Activated CD4-positive, alpha-beta T cell treated with anti-CD3 and anti-CD28 coated beads, Interleukin-2, amount 10 ng/mL, durations not matched to agents 7 days and 5 days (primary cell): Measurements from ENCODE around the gene TTLL10. TPM values are rescaled to one million over a fixed set of nuclear protein-coding genes. Genes with fewer than 3 reads are reported as not detected.

Experiments used
- CTCF ChIA-PET: fragments of 350-600 bp; sonication (Branson Sonifier 250); formaldehyde crosslinking; loops from one replicate; lab custom pipeline; 2021; ENCODE audit warnings: antibody characterized with exemption; lab: Charles Lee
- POLR2A ChIA-PET: fragments of 350-600 bp; sonication (Branson Sonifier 250); formaldehyde crosslinking; loops from one replicate; lab custom pipeline; 2021; ENCODE audit warnings: antibody characterized with exemption; lab: Charles Lee
- DNase-seq: peaks from one replicate; pipeline ENCODE4 v3.0.0-alpha.2; 2020
- H3K27ac Mint-ChIP-seq: one replicate; pipeline ENCODE4 v1.8.0; 2021; ENCODE audit warnings: mild to moderate bottlenecking, moderate library complexity, mixed read lengths
- H3K27me3 Mint-ChIP-seq: one replicate; pipeline ENCODE4 v1.8.0; 2021; ENCODE audit warnings: mixed read lengths
- H3K36me3 Mint-ChIP-seq: one replicate; pipeline ENCODE4 v1.8.0; 2021; ENCODE audit warnings: low read depth, mixed read lengths
- H3K4me1 Mint-ChIP-seq: one replicate; pipeline ENCODE4 v1.8.0; 2021; ENCODE audit warnings: mixed read lengths
- H3K4me3 Mint-ChIP-seq: one replicate; pipeline ENCODE4 v1.8.0; 2021; ENCODE audit warnings: mild to moderate bottlenecking, moderate library complexity, mixed read lengths
- H3K9me3 Mint-ChIP-seq: one replicate; pipeline ENCODE4 v1.8.0; 2021; ENCODE audit warnings: mixed read lengths
- total RNA-seq, 2 experiments: library from RNA; stranded (reverse); gene quantifications; one replicate each; pipeline ENCODE4 v1.2.3, GENCODE V29; 2021

Gene TTLL10
- total RNA-seq, 2 experiments from 2014 or later, result 0.15 to 0.27 TPM

- POLR2A ChIA-PET, result no interaction called here
- peaks cover 25% of the 10 kb centered on the region for H3K4me1 Mint-ChIP-seq
- no peak for DNase-seq
- no peak overlapping the region for H3K4me3 Mint-ChIP-seq
- H3K9me3 Mint-ChIP-seq, result no peaks in the 10 kb centered on the region
- H3K27ac Mint-ChIP-seq, result no peak overlapping the region
- H3K36me3 Mint-ChIP-seq, result no peaks in the 10 kb centered on the region
- CTCF ChIA-PET, result interaction anchor here (0.9 to 1.8 kb wide), 4 partner anchors 8 to 140 kb away, joined by 3 to 6 read pairs (median 4); no protein-coding TSS in a partner anchor
- no peaks in the 10 kb centered on the region for H3K27me3 Mint-ChIP-seq
Observed at GRCh38 chr1:1204425-1204920, 30.8 kb downstream of the TTLL10 start.

GRCh38 chr1:1204998-1205768 lies 31.5 kb downstream of the TTLL10 start:
- no peaks in the 10 kb centered on the region for H3K9me3 Mint-ChIP-seq
- H3K4me1 Mint-ChIP-seq, result peaks cover 23% of the 10 kb centered on the region
- H3K36me3 Mint-ChIP-seq, result no peaks in the 10 kb centered on the region
- CTCF ChIA-PET, result interaction anchor here (1.0 to 1.8 kb wide), 5 partner anchors 9 to 141 kb away, joined by 3 to 6 read pairs (median 5); no protein-coding TSS in a partner anchor
- no peak overlapping the region for H3K27ac Mint-ChIP-seq
- H3K4me3 Mint-ChIP-seq, result peak overlapping the region; percentile 54
- no peaks in the 10 kb centered on the region for H3K27me3 Mint-ChIP-seq
- POLR2A ChIA-PET, result no interaction called here
- DNase-seq, result no peak

- CTCF ChIA-PET, result interaction anchor here (0.6 to 1.8 kb wide), 5 partner anchors 9 to 83 kb away, joined by 3 to 6 read pairs (median 5); no protein-coding TSS in a partner anchor
- Mint-ChIP-seq H3K4me1 (peaks cover 19% of the 10 kb centered on the region), H3K27me3 (no peaks in the 10 kb centered on the region), H3K27ac (no peak overlapping the region), H3K9me3 (no peaks in the 10 kb centered on the region), H3K4me3 (peak overlapping the region; percentile 60), H3K36me3 (no peaks in the 10 kb centered on the region)
- no peak for DNase-seq
- POLR2A ChIA-PET, result no interaction called here
Observed at GRCh38 chr1:1205769-1206375, 32.2 kb downstream of the TTLL10 start.

GRCh38 chr1:1206376-1206965 lies 32.8 kb downstream of the TTLL10 start, which contains the start of gene TNFRSF18:
TNFRSF18 (minus strand) TSS chr1:1206592; CDS start chr1:1206571, 21 bp downstream.
- CTCF ChIA-PET, result interaction anchor here (0.6 to 1.8 kb wide), 4 partner anchors 9 to 84 kb away, joined by 4 to 6 read pairs (median 6); no protein-coding TSS in a partner anchor
- POLR2A ChIA-PET, result no interaction called here
- H3K4me1 Mint-ChIP-seq, result peaks cover 21% of the 10 kb centered on the region
- H3K36me3 Mint-ChIP-seq, result no peaks in the 10 kb centered on the region
- DNase-seq, result peak; percentile 38
- H3K9me3 Mint-ChIP-seq, result no peaks in the 10 kb centered on the region
- peak within 1 kb of the TSS; percentile 60 for H3K4me3 Mint-ChIP-seq
- H3K27ac Mint-ChIP-seq, result peak within 1 kb of the TSS; percentile 72
- no peaks in the 10 kb centered on the region for H3K27me3 Mint-ChIP-seq

GRCh38 chr1:1206966-1207531 lies 33.4 kb downstream of the TTLL10 start:
- Mint-ChIP-seq H3K9me3 (no peaks in the 10 kb centered on the region), H3K27me3 (no peaks in the 10 kb centered on the region), H3K27ac (peak overlapping the region; percentile 72), H3K36me3 (no peaks in the 10 kb centered on the region), H3K4me3 (peak overlapping the region; percentile 60), H3K4me1 (peaks cover 22% of the 10 kb centered on the region)
- CTCF ChIA-PET, result interaction anchor here (1.6 kb wide), 1 partner anchor 13 kb away, joined by 3 read pairs; no protein-coding TSS in a partner anchor
- POLR2A ChIA-PET, result no interaction called here
- no peak for DNase-seq

GRCh38 chr1:1207571-1207892 lies 33.9 kb downstream of the TTLL10 start:
- CTCF ChIA-PET, result interaction anchor here (1.6 kb wide), 1 partner anchor 13 kb away, joined by 3 read pairs; no protein-coding TSS in a partner anchor
- peaks cover 24% of the 10 kb centered on the region for H3K4me1 Mint-ChIP-seq
- H3K27ac Mint-ChIP-seq, result peak overlapping the region; percentile 93
- POLR2A ChIA-PET, result no interaction called here
- no peaks in the 10 kb centered on the region for H3K27me3 Mint-ChIP-seq
- no peak overlapping the region for H3K4me3 Mint-ChIP-seq
- H3K36me3 Mint-ChIP-seq, result no peaks in the 10 kb centered on the region
- DNase-seq, result no peak
- H3K9me3 Mint-ChIP-seq, result no peaks in the 10 kb centered on the region

- DNase-seq, result no peak
- POLR2A ChIA-PET, result no interaction called here
- Mint-ChIP-seq H3K4me1 (peaks cover 26% of the 10 kb centered on the region), H3K27me3 (no peaks in the 10 kb centered on the region), H3K36me3 (no peaks in the 10 kb centered on the region), H3K4me3 (peak overlapping the region; percentile 62), H3K27ac (peak overlapping the region; percentile 93), H3K9me3 (no peaks in the 10 kb centered on the region)
- CTCF ChIA-PET, result interaction anchor here (0.6 to 1.5 kb wide), 2 partner anchors 9 to 87 kb away, joined by 3 to 4 read pairs; no protein-coding TSS in a partner anchor
Observed at GRCh38 chr1:1208713-1209433, 35.2 kb downstream of the TTLL10 start.

- Mint-ChIP-seq H3K27me3 (no peaks in the 10 kb centered on the region), H3K27ac (peak overlapping the region; percentile 73), H3K9me3 (no peaks in the 10 kb centered on the region), H3K4me1 (peaks cover 38% of the 10 kb centered on the region), H3K36me3 (no peaks in the 10 kb centered on the region), H3K4me3 (no peak overlapping the region)
- CTCF ChIA-PET, result interaction anchor here (1.2 to 1.4 kb wide), 3 partner anchors 8 to 178 kb away, joined by 3 to 4 read pairs (median 3); no protein-coding TSS in a partner anchor
- DNase-seq, result no peak
- POLR2A ChIA-PET, result no interaction called here
Observed at GRCh38 chr1:1210726-1211540, 37.3 kb downstream of the TTLL10 start.

- Mint-ChIP-seq H3K4me3 (peak overlapping the region; percentile 25), H3K36me3 (peaks cover 4% of the 10 kb centered on the region), H3K4me1 (peaks cover 40% of the 10 kb centered on the region), H3K27ac (peak overlapping the region; percentile 64), H3K9me3 (no peaks in the 10 kb centered on the region), H3K27me3 (no peaks in the 10 kb centered on the region)
- POLR2A ChIA-PET, result no interaction called here
- CTCF ChIA-PET, result interaction anchor here (1.0 kb wide), 1 partner anchor 148 kb away, joined by 3 read pairs; no protein-coding TSS in a partner anchor
- no peak for DNase-seq
Observed at GRCh38 chr1:1211541-1212441, 38.1 kb downstream of the TTLL10 start.

- H3K27me3 Mint-ChIP-seq, result no peaks in the 10 kb centered on the region
- CTCF ChIA-PET, result interaction anchor here (1.0 to 1.4 kb wide), 3 partner anchors 78 to 149 kb away, joined by 3 to 5 read pairs (median 3); no protein-coding TSS in a partner anchor
Observed at GRCh38 chr1:1212780-1213344, 39.2 kb downstream of the TTLL10 start.

More at GRCh38 chr1:1212780-1213344, 39.2 kb downstream of the TTLL10 start:
- peaks cover 40% of the 10 kb centered on the region for H3K4me1 Mint-ChIP-seq
- H3K9me3 Mint-ChIP-seq, result no peaks in the 10 kb centered on the region
- peak overlapping the region; percentile 19 for H3K4me3 Mint-ChIP-seq
- peaks cover 11% of the 10 kb centered on the region for H3K36me3 Mint-ChIP-seq
- H3K27ac Mint-ChIP-seq, result no peak overlapping the region
- DNase-seq, result peak; percentile 45
- POLR2A ChIA-PET, result no interaction called here
